ENCODE measurements around the gene OR4D1. TPM values are rescaled to one million over a fixed set of nuclear protein-coding genes. Genes with fewer than 3 reads are reported as not detected.
A peak's percentile ranks its signal among the peaks of the same experiment; 100 is the strongest.

Gene OR4D1
- total RNA-seq, 6 experiments from 2014 or later: not detected

DNA sequence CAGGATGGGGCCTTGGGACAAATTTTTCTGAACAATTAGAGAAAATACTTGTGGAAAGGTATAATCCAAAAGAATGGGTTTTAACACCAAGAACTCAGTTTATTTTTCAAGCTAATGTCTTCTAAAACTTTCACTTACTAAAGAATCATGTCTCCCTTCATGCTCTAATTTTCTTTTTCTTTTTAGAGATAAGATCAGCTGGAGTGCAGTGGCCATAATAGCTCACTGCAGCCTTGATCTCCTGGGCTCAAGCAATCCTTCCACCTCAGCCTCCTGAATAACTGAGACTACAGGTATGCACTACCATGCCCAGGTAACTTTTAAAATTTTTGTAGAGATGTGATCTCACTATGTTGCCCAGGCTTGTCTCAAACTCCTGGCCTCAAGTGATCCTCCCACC, 5.5 kb downstream of the OR4D1 start:
- DNase-seq: no peak
- H3K36me3 Mint-ChIP-seq (ENCODE audit: low read depth): no peaks in the 10 kb centered on the region
- H3K27ac Mint-ChIP-seq: no peak overlapping the region
- H3K9me3 Mint-ChIP-seq: no peaks in the 10 kb centered on the region
- H3K4me1 Mint-ChIP-seq (ENCODE audit: low read depth): no peaks in the 10 kb centered on the region
- TF ChIP-seq, protein P1, sequence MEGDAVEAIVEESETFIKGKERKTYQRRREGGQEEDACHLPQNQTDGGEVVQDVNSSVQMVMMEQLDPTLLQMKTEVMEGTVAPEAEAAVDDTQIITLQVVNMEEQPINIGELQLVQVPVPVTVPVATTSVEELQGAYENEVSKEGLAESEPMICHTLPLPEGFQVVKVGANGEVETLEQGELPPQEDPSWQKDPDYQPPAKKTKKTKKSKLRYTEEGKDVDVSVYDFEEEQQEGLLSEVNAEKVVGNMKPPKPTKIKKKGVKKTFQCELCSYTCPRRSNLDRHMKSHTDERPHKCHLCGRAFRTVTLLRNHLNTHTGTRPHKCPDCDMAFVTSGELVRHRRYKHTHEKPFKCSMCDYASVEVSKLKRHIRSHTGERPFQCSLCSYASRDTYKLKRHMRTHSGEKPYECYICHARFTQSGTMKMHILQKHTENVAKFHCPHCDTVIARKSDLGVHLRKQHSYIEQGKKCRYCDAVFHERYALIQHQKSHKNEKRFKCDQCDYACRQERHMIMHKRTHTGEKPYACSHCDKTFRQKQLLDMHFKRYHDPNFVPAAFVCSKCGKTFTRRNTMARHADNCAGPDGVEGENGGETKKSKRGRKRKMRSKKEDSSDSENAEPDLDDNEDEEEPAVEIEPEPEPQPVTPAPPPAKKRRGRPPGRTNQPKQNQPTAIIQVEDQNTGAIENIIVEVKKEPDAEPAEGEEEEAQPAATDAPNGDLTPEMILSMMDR (IDR thresholded peaks at IDR 0.05): no peak
- peaks cover 44% of the 10 kb centered on the region for H3K27me3 Mint-ChIP-seq (ENCODE audit: insufficient read depth)
- H3K4me3 Mint-ChIP-seq: no peak overlapping the region

DNA sequence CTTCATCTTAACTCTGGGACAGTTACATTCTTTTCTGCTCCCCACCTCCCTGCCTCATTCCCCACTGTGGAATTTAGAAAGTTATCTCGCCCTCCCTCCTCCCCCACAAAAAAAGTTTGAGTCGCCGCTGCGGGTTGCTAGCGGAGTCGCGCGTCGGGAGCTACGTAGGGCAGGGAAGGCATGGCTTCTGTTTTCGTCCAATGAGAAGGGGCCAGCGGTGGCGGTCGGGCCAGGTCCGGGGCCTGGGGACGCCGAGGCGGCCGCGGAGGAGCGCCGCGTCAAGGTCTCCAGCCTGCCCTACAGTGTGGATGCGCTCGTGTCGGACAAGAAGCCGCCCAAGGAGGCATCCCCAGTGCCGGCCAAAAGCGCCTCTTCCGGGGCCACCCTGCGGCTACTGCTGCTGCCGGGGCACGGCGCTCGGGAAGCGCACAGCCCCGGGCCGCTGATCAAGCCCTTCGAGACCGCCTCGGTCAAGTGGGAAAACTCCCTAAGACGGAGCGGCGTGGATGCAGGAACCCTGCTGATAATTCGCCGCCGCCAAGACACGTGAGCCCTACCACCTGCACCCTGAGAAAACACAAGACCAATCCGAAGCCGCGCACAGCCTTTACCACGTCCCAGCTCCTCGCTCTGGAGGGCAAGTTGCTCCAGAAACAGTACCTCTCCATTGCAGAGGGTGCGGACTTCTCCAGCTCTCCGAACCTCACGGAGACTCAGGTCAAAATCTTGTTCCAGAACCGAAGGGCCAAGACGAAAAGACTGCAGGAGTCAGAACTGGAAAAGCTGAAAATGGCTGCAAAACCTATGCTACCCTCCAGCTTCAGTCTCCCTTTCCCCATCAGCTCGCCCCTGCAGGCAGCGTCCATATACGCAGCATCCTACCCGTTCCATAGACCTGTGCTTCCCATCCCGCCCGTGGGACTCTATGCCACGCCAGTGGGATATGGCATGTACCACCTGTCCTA, 8.9 kb downstream of the OR4D1 start:
- no peak overlapping the region for H3K27ac Mint-ChIP-seq
- TF ChIP-seq, protein P1 (IDR thresholded peaks at IDR 0.05): no peak
- H3K9me3 Mint-ChIP-seq: no peaks in the 10 kb centered on the region
- H3K27me3 Mint-ChIP-seq (ENCODE audit: insufficient read depth): peaks cover 40% of the 10 kb centered on the region
- H3K36me3 Mint-ChIP-seq (ENCODE audit: low read depth): no peaks in the 10 kb centered on the region
- no peak for DNase-seq
- no peaks in the 10 kb centered on the region for H3K4me1 Mint-ChIP-seq (ENCODE audit: low read depth)
- H3K4me3 Mint-ChIP-seq: peak overlapping the region; percentile 59

DNA sequence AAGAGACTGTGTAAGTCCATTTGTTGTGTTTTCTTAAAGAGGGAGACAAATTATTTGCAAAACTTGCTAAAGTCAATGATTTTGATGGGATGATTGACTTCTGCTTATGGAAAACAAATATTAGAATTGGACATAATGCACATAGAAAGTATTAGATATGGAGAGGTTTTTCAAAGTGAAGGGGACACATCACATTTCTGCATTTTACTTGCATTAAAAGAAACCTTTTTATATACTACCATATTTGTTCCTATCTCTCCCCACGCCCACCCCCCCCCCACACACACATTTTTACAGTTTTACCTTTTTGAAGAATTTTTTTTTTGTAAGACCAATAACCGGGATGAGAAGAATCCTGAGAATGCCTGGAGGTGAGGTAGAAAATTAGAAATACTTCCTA, 10.0 kb downstream of the OR4D1 start:
- Mint-ChIP-seq H3K9me3 (no peaks in the 10 kb centered on the region), H3K4me1 (ENCODE audit: low read depth) (no peaks in the 10 kb centered on the region), H3K27me3 (ENCODE audit: insufficient read depth) (peaks cover 40% of the 10 kb centered on the region), H3K36me3 (ENCODE audit: low read depth) (no peaks in the 10 kb centered on the region), H3K4me3 (no peak overlapping the region), H3K27ac (no peak overlapping the region)
- DNase-seq: no peak
- TF ChIP-seq, protein P1 (IDR thresholded peaks at IDR 0.05): no peak

DNA sequence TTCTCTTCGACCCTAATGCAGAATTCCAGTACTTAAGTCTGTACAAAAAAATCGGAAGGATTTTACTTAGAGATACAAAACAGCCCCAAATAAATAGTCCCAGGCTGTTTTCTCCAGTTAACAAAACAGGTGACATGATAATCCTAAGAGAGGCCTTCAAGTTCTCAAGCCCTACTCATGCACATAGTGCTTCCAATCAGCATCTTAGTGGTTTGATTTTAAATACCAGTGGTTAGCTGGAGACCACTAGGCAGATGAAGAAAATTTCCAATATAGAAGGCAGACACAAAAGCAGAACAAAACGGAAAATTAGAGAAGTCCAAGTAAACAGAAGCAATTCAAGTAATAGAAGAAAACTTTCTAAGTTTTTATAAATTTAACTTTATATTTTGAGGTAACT, 13.4 kb downstream of the OR4D1 start:
- H3K27me3 Mint-ChIP-seq (ENCODE audit: insufficient read depth): peaks cover 23% of the 10 kb centered on the region
- no peak overlapping the region for H3K27ac Mint-ChIP-seq
- no peaks in the 10 kb centered on the region for H3K9me3 Mint-ChIP-seq
- H3K4me3 Mint-ChIP-seq: no peak overlapping the region
- no peak for DNase-seq
- H3K4me1 Mint-ChIP-seq (ENCODE audit: low read depth): no peaks in the 10 kb centered on the region
- TF ChIP-seq, protein P1 (IDR thresholded peaks at IDR 0.05): no peak
- no peaks in the 10 kb centered on the region for H3K36me3 Mint-ChIP-seq (ENCODE audit: low read depth)

DNA sequence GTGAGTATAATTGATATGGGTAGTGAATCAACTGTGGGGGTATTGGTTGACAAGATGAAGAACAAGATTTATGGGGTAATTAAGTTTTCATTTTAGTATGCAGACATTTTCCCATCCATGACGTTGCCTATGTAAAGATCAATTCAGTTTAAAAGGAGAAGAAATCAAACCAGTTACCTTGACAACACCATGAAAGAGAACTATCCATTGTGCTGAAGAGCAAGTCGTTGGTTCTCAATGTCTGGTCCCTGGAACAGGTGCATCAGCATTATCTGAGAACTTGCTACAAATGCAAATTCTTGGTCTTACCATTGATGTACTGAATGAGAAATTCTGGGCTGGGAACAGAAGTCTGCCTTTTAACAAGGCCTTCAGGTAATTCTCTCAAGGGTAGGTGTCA, 17.8 kb downstream of the OR4D1 start:
- H3K4me3 Mint-ChIP-seq: no peak overlapping the region
- TF ChIP-seq, protein P1 (IDR thresholded peaks at IDR 0.05): no peak
- H3K27me3 Mint-ChIP-seq (ENCODE audit: insufficient read depth): peaks cover 24% of the 10 kb centered on the region
- no peaks in the 10 kb centered on the region for H3K36me3 Mint-ChIP-seq (ENCODE audit: low read depth)
- no peaks in the 10 kb centered on the region for H3K4me1 Mint-ChIP-seq (ENCODE audit: low read depth)
- H3K27ac Mint-ChIP-seq: no peak overlapping the region
- no peaks in the 10 kb centered on the region for H3K9me3 Mint-ChIP-seq
- no peak for DNase-seq
